Pons (tissue), 1 donor: ENCODE data around the gene VEGFC.

Source experiments
- DNase-seq: peaks from one replicate; pipeline ENCODE4 v3.0.0-alpha.2; 2016; ENCODE audit warnings: low spot score

The VEGFC gene

DNA sequence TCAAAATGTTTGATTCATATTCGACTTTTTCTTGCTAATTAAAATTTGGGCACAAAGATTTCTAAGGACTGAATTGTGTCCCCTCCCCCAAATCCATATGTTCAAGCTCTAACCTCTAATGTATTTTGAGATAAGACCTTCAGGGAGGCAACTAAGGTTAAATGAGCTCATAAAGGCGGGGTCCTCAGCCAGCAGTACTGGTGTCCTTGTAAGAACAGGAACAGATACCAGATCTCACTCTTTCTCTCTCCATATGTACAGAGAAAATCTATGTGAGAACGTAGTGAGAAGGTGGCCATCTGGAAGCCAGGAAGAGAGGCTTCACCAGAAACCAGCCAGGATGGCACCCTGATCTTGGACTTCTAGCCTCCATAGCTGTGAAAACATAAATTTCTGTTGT is 116.9 kb downstream of the VEGFC start:
- no peak for DNase-seq

DNA sequence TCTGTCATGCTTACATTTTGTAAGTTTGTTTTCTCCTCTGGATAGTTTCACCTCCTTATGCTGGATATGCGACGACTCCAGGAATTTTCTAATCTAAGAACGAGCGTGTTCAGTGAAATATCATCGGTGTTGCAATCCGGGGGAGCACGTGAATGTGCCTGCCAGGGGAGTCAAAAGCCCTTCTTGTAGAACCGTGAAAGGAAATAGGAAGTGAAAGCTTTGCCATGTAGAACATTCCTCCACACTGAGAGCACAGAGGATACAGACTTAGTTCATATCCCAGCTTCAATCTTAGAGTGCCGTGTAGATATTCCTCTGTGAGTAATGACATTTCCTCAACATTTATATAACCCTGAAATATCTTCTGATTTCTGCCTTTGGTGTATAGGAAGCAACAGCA is 121.2 kb downstream of the VEGFC start:
- no peak for DNase-seq

DNA sequence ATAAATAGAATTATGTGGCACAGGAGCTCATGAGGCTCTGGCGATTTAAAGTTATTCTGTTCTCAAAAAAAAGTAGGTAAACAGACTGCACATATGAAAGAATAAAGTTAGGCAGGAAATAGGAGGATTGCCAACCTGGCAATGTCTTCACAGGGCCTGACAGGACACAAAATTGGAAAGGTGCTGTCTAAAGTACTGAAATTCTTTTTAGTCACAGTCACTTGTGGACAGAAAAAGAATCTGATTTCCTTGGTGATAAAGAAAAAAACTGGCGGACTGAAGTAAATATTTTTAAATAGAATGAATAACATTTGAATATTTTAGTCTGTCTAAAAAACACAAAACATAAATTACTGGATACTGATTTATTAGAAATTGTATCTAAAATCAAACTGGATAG is 124.4 kb downstream of the VEGFC start:
- no peak for DNase-seq

DNA sequence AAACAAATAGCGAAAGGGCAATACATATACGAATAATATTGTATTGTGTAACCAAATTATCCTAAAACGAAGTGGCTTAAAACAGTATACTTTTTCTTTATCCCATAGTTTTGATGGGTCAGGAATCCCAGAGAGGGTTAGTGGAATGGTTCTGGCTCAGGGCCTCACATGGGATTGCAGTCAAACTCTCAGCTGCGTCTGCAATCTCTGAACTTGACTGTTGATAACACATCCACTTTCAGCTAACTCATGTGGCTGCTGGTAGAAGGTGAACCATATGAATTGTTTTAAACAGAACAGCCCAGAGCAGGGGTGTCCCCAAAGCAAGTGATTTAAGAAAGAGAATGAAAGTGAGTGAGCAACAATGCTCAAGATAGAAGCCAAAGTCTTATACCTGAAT is 127.8 kb downstream of the VEGFC start:
- DNase-seq, result no peak

DNA sequence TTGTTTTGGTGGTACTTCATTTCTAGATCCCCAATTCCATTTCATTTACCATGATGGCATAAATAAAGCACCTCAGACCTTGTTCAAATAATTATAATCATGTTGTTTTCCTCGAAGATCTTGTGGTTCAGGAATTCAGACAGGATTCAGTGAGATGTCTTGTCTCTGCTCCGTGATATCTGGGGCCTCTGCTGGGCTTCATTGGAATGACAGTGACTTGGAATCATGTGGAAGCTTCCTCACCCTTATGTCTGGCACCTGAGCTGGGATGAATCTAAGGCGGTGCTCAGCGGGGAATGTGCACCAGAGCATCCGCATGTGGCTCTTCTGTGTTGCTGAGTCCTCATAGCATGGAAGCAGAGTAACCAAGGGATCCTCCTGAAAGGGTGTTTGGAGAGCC is 132.2 kb downstream of the VEGFC start:
- DNase-seq, result no peak

DNA sequence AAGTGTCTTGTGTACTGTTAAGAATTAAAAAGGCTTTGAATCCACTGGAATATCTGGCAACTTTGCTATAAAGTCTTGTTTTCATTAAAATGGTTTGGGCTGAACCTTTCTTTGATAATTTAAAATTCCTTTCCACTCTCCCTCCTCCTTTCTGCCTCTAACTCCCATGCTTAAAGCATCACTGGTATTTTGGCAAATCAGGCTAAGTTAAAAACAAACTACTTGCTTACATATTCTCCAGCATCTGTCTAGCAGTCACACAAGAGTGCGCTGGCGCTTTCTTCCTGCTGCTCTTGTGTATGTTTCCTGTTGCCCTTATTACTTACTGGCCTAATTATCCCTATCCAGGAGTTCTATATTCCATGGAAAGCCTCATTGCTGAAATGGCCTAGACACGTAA is 136.6 kb downstream of the VEGFC start:
- DNase-seq, result no peak

DNA sequence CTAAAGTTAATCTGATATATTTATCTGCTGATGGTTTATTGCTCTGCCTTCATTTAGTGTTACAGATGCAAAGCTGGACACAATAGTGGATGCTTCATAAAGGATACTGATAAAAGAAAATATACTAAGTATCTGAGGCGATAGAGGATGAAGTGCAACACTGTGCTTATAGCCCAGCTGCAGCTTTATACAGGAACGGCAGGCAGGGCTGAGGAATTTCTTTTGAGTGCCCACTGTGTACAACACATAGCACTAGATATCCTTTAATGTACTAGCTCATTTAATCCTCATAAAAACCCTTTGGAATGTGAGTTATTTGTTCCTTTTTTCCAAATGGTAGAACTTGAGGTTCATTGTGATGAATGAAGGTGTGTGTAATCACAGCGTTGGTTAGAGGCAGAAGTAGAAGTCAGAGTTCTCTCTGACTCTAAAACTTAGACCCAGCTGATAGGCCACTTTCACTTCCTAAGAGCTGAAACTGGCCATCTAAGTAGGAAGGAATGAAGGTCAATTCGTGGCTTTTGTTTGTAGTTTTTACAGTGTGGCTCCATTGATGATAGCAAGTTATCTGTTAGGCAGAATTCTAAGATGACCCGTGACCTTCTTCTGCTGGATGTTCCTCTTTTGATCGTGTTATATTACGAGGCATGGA is 138.0 kb downstream of the VEGFC start:
- DNase-seq, result no peak

DNA sequence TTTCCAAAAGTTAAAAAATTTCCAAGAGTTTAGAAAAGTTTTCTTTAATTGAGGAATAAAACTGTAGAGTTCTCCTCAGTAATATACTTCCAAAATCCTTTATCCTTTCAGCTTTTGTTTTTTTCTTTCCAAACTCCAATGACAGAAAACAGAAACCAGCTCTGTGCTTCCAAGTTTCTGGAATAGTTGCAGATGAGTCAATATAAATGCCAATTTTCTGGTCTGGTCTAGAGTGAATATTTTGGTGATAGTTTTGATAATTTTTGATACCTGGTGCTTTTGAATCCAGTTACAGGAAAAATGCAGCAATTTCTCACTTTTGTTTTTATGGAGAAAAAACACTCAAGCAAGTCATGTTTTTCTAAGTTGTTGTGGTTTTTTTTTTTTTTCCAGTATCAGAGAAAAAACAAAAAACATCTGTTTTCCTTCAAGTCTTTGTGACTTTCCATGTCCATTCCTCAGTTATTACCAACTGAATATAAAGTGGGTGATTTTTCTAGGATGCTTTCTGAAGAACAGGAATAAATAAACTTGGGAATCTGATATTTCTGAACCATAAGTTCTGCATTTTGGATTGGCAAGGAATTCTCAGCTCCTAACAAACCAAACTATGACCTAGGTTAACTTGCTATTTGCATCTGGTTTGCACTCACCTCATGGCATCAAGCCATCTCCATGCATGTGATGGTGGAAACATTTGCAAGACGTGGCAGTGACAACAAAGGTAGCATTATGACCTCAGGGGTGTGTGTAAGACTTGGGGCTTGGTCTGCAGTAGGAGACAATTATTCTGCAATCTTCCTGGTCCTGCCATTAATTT is 139.1 kb downstream of the VEGFC start:
- DNase-seq, result no peak

DNA sequence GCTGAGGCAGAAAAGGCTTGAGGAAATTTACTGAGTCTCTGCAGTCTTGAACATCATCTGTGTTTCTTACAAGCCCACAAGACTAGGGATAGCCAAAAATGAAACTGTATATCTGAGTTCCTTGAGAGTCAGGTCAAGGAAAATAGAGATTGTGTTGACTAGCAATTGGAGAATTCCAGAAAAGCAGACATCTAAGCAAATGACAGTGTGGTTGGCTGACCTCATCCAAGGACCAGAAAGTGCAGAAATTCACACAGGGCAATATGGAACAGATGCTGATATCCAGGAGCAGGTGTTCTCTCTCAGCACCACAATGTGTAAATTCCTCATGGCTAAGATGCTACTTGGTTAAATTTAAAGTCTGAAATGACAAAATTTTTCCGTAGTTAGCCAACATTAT is 146.4 kb downstream of the VEGFC start:
- no peak for DNase-seq

DNA sequence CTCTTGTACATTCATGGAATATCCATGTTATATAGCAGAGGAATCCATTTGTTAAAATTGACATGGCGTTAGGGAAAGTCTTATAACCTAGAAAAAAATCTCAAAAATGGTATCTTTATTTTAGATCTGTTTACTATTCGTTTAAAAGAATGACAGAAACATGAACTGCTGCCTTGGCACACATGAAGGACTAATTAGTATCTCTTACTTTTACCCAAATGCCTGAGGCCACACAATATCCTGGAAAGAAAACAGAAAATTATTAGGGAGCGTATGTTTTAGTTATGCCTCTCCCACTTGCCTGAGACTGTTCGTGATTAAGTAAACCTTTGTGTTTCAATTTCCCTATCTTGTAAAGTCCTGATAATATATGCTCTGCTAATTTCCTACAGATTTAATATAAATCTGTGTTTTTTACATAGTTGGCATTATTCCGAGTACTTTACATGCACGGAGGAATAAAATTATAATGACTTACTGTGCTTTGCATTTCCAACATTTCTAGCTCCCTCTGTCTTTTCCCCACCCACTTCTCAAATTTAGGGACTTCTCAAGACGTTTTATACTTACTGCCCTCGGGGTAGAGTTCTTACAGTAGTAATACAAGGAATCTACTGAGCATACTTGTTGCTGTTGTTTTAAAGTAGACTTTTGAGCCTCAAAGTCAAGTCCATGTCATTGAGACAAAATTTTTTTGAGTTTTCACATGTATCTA is 147.3 kb downstream of the VEGFC start:
- DNase-seq, result no peak

DNA sequence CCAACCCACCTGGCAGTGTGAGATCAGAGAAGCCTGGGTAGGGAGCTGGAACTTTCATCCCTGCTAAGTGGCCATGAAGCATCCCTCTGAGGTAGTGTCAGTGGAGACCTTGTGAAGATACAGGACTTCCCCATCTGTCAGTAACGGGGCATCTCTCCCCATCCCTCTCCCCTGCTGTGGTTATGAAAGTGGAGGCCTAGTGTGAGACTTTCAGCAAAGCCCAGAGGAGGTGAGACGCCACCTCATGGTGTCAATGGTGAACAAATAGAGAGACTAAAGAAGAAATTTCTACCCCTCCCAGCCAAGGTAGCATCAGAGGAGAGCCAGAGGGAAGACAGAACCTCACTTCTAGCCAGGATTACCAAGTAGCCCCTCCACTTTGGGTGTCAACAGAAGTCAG is 150.2 kb downstream of the VEGFC start:
- DNase-seq, result no peak

DNA sequence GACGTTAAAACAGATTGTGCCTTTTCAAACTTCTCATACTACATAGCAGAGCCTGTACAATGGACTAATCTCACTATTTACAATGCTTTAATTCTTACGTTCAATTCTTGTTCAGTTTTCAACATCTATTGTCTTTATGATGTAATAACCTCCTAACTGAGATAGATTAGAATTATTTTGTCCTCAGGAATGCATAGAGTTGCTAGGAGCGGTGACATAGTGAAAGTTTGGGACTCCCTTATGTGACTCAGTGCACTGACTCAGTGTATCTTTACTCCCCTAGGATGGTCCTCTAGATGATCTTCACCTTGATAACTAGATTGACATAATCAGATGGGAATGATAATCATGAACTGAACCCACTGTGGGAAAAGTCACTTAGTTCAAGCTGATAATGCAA is 151.5 kb downstream of the VEGFC start:
- no peak for DNase-seq

DNA sequence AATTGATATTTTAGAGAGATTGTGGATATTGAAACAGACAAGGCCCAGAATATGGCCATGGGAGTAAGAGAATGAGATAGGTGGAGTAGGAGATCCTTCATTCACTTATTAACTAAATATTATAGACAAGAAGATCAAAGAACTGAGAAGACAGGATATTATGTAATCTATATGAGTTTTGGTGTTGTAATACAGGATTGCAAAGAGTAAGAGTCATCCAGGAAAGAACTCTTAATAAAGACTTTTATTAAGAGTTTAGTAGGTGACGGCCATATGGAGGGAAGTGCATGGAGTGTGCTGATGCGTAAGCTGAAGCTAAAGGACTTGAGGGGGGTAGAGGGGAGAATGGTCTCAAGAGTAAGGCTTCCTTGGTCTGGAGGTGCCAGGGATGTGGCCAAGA is 153.7 kb downstream of the VEGFC start:
- DNase-seq, result no peak

DNA sequence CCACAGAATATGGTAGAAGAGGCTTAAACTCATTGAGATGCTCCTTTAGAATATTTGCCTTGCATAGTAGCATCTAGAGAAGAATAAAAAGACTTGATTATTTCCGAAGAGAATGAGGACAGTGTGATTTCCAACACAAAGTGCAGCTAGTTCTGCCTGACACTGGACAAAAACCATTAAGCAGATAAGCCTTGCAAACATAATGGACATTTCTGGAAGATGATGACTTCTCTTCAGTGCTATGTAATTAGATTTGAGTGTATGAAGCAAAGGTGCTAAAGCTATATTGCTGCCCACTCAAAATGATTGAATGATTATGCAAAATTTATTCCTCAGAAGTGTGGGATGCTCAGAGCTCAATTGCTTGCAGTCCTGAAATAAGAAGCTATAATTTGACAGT is 156.4 kb downstream of the VEGFC start:
- DNase-seq, result peak; percentile 51

DNA sequence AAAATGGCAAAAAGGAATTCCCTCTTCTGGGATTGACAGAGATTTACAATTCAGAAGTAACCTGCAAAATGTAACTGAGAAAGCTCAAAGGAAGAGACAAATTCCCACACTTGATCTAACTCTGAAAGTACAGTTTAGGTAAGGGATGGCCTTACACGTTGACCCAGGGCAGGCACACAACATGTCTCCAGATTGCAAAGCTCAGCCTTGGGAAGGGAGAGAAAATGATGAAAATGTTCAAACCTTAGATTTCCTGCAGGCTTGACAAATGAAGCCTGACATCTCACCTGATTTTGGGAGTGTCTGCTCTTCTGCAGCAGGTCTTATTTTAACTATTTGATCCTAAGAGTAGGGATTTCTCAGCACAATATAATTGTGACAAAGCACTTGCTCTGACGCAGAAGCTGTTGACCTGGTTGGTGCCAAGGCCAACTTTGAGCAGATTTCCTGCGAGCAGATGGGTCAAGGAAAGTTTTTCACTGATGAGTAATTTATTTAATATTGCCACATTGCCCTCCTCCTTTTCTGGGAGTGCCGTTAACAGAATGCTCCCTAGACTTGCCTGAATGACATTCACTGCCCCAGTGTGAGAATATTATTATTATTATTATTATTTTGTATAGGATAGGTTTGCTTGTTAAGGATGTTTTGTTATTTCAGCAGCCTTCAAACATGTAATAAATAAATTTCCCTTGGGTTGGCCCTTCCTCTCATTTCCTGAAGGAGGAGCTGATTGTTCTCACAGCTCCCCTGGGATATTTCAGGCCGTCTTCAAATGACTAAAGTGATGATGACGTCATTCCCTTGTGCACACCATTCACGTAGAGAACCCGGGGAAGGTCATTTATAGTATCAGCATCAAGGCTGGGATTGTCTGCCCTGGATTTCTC is 157.1 kb downstream of the VEGFC start:
- no peak for DNase-seq
